Left renal cortex interstitium (tissue), 4 donors: ENCODE measurements around the gene REST. TPM values are rescaled to one million over a fixed set of nuclear protein-coding genes. Genes with fewer than 3 reads are reported as not detected.

Experiments
- DNase-seq, 4 donors: peaks; one replicate each; pipeline ENCODE4 v3.0.0-alpha.2; 2013; ENCODE audit warnings: low read depth in 4 of 4, low spot score in 2 of 4, missing footprints in 1 of 4
- polyA plus RNA-seq, 4 donors: library from polyadenylated mRNA; unstranded; fragments of 120-200 nt; gene quantifications; one replicate each; pipeline ENCODE4 v1.2.1, GENCODE V29; 2013; ENCODE audit not compliant: insufficient read length in 4 of 4

REST gene
- polyA plus RNA-seq, 4 donors, result 48.4 to 59.7 (median 50.8) TPM

DNA sequence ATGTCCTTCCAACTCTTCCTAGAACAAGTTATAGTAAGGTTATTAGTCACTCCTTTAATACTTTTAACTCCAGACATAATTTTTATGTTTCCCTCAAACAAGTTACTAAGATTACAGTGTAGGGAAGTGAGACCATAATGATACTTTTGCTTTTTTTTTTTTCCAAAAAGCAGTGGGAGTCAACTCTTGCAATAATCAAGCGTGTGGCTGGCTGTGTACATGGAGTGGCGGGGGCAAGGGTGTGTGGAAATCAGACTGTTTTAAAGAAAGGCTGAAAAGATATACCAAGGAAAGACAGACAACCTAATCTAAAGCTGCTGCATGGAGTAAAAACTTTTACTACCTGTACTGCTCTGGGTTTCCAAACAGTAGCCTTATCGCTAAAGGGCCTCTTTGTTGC is 65.6 kb downstream of the REST start:
- DNase-seq, result no peak

DNA sequence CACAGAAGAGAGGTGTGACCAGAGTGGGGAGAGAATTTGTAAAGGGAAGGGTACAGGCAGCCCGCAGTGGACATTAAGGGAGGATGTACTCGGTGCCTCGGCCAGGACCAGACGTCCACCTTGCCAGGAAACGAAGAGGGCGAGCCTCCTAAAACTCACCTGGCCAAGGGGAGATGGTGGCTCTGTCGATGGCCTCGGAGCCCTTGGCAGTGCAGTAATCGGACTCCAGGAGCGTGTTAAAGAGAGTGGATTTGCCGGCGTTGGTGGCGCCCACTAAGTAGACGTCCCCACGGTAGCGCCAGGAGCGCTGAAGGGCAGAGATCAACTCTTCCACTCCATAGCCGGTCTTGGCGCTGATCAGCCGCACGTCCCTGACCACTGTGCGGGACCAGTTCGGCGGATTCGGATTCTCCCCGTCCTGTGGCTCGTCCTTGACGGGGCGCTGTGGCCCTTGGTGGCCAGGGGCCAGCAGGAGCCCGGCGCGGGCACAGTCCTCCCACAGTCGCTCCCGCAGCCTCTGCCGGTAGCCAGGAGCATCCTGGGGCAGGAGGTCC is 68.7 kb downstream of the REST start:
- no peak for DNase-seq

DNA sequence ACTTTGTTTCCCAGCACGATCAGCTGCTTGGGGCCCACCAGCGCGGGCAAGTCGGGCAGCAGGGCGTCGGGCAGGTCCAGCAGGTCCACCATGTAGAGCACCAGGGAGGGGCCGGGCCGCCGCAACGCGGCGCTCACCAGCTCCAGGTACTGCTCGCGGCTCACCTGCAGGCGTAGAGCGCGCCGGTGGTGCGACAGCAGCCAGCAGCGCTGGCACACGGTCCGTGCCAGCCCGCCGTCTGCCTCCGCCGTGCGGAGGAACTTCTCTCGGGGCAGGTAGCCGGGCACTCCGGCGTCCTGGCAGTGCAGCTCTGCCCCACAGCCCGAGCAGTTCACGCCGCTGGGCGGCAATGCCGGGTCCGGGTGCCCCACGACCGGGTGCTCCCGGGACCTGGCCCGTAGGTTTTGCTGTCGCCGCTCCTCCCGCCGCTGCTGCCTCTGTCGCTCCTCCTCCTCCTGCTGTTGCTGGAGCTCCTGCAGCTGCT is 69.2 kb downstream of the REST start:
- DNase-seq, result no peak

DNA sequence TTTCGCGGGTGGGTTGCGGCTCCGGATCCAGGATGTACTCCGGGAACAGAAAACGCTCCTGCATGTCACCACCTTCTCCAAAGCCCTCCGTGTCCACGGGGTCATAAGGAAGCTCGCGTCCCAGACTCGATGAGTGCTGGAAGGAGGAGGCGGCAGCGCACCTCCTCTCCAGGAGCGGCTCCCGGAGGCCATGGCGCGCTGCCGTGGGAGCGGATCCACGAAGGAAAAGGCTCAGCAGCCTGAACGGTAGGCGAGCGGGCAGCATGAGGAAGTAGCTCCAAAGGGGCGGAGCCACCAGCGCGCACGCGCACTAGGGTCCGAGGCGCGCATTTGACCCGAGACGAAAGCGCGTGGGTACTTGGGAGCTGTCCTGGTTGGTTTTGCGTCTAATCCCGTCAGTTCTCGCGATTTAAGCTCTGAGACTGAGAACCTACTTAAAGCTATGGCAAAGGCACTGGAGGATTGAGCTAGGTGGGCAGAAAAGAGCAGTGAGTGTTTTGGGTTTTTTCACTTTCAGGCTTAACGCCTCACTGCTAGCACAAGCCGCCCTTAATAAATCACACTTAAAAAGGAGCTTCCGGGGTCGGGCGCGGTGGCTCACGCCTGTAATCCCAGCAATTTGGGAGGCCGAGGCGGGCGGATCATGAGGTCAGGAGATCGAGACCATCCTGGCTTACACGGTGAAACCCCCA is 69.8 kb downstream of the REST start, which contains the start of gene NOA1:
NOA1 (minus strand) TSS at position 286 of the 692 bp plus-strand sequence; CDS start at position 265, 21 bp downstream.
- peak; percentile 97 to 99 (median 98) for DNase-seq

DNA sequence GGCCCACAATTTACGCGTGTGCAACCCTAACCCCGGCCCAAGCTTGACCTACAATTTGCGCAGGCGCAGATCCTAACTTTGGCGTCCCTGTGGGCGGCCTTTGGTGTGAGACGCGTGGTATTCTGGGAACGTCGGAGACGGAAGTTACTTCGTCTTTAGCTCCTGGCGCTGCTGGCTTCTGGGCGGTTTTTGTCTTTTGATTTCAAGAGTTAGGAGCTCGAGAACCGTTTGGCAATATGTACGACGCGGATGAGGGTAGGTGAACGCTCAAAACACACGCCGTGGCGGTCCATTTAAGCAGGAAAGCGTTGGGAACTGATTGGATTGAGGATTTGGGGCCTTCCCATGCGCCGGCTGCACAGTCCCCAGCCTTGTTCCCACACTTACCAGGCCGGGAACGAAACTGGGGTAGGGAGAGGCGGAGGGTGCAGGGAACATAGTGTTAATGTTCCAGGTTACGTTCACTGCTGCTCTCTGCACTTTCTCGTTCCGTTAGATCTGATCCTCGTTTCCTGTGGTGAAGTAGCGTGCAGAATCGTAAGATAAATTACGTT is 71.1 kb downstream of the REST start, which contains the start of gene POLR2B:
POLR2B (plus strand) TSS at position 147 of the 554 bp plus-strand sequence; CDS start at position 237, 90 bp downstream.
- peak; percentile 84 to 91 (median 88) for DNase-seq

DNA sequence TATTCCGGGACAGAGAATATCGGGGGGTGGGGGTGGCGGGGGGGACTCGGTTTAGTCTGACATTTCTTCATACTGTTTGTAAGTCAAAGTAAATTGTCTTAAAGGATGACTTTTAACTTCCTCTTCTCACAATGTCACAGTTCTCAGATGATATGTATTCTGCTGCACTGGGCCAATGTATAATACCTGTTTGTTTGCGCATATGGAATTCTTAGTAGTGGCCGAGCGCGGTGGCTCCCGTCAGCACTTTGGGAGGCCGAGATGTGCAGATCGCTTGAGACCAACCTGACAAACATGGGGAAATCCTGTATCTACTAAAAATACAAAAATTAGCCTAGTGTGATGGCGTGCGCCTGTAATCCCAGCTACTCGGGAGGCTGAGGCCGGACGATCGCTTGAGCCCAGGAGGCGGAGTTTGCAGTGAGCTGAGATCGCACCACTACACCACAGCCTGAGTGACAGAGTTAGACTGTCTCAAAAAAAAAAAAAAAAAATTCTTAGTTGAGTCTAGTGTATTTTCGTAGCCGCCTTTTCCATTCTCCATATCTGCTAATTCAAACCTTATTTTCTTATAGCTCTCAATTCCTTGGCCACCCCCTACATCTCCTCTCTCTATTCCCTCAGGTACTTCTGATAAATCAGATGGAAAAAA is 71.8 kb downstream of the REST start:
- DNase-seq, result no peak

DNA sequence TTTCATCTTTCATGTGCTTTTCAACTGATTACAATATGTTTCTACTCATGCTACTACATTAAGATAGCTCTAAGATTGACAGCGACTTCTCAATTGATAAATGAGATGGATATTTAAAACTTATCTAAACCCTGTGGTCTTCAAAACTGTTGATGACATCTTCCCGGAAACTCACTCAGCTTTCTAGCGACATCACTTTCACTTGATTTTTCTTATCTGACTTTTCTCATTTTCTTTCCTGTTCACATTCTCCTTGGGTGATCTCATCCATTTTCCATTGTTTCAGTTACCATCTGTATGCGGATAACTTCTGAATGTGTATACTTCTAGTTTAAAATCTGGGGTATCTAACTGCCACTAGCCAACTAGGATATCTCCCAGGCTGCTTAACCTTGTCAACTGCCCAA is 74.1 kb downstream of the REST start:
- DNase-seq, result no peak

DNA sequence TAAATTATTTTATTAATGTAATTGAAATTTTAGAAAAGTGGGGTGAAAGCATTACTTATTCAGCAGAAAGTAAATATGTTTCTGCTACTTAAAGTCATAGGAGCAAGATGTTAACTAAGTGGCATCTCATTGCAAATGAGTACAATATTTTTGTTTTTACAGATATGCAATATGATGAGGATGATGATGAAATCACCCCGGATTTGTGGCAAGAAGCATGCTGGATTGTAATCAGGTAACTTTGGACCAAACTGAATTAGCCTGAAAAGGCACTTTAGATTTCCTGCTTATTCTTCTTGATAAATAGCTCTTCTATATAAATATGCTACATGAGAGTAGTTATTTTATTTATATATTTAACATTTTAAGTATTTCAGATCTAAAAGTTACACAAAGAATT is 78.5 kb downstream of the REST start:
- DNase-seq, result no peak

DNA sequence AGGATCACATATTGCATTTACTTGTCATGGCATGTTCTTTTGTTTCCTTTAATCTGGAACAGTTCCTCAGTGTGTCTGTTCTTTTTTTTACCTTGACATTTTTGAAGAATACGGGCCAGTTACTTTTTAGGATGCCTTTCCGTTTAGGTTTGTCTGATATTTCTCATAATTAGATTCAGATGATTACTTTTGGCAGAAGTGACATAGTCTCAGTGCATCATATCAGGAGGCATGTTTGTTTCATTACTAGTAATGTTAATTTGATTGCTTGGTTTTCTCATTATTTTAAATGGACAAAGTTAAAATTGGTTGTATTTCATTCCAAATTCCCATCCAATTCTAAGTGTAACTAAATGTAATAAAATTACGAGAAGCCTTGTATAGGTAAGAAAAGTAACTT is 79.3 kb downstream of the REST start:
- DNase-seq, result no peak

DNA sequence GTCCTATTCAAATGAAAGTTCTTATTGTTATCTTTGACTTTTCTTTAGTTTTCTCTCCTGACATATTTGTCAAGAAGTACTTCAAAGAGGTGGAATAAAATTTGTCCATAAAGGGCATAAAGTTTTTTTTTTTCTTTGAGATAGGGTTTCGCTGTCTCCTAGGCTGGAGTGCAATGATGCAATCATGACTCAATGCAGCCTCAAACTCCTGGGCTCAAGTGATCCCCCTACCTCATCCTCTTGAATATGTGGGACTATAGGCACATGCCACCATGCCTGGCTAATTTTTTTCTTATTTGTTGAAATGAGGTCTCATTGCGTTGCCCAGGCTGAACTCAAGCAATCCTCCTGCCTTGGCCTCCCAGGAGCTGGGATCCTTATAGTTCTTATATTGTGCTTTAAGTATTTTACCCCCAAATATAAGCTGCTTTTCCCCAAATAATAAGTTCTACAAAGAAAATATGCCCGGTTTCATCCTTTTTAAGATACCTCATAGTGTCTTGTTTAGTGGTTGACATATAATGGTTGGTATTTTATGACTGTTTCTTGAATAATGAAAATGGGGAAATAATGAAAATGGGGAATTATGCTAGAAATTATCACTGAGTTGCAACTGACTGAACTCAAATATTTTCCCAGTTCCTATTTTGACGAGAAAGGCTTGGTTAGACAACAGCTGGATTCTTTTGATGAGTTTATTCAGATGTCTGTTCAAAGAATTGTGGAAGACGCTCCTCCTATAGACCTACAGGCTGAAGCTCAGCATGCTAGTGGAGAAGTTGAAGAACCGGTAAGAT is 82.6 kb downstream of the REST start:
- DNase-seq, result no peak

DNA sequence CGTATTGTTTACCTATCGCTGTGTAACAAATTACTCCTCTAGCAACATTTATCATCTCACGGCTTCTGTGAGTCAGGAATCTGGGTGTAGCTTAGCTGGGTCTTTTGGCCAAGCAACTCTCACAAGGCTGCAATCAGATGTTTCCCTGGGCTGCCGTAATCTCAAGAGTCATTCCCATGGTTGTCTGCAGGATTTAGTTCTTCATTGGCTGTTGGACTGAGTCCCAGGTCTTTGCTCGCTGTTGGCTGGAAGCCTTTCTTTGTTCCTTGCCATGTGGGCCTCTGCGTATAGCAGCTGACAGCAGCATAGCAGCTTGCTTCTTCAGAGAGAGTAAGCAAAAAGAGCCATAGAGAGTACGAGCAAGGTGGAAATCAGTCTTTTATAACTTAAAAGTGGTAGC is 87.8 kb downstream of the REST start:
- DNase-seq, result no peak

DNA sequence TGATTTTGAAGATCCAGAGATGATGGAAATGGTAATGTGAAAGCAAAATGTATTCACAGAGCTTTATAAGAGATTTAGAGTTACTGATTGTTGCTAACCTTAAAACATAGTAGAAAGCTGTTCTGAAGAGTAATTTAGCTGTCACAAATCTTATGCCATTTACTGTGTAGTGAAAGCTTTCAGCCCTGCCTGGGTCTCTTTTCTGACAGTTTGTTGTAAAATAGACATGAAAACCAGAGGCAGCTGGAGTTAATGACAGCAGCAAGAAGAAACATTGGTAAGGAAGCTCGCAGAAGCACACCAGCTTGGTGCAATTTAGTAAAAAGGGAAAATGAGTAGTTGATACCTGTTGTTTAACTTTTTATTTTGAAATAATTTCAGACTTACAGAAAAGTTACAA is 92.1 kb downstream of the REST start:
- DNase-seq, result no peak

DNA sequence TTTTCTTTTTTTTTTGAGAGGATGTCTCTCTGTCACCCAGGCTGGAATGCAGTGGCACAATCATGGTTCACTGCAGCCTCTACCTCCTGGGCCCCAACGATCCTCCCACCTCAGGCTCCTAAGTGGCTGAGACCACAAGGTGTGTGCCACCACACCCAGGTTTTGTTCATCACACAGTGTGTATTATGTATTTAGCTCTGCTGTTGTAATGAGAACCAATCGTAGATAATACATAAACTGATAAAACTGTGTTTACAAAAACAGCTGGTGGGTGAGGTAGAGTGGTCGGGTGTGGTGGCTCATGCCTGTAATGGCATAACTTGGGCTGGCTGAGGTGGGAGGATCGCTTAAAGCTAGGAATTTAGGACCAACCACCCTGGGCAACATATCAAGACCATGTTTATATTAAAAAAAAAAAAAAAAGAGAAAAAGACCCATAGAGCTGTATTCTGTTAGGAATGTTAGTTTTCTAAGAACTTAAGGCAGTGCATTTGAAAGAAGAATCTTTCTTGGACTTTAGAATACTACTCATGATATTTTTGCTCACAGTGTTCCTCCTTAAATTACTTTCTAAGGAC is 105.9 kb downstream of the REST start:
- DNase-seq, result no peak

Other genes starting within 250 kb of the REST start
- 10 to 100 TPM; 10.7 to 19.6 (median 15.6) TPM for gene HOPX, start 226.6 kb upstream of the REST start, polyA plus RNA-seq
- gene SPINK2, start 86.2 kb upstream of the REST start, polyA plus RNA-seq, result not detected
- 10 to 100 TPM; 21.7 to 23.0 (median 22.5) TPM for gene NOA1, start 69.7 kb downstream of the REST start, polyA plus RNA-seq
- gene POLR2B, start 71.0 kb downstream of the REST start, polyA plus RNA-seq, result 100 to 1,000 TPM in 2 of 4 donors, 10 to 100 TPM in 2; 94.0 to 119 (median 107) TPM
- 100 to 1,000 TPM; 466 to 679 (median 600) TPM for gene IGFBP7, start 202.5 kb downstream of the REST start, polyA plus RNA-seq